Prostate gland (tissue), 2 donors: Measurements from ENCODE around the gene PDE8B.

Experiments used
- CTCF ChIP-seq, 4 experiments: fragments of 200-600 bp in 2 of 4; fragments of 450-650 bp in 2 of 4; sonication (generic) in 2 of 4; IDR thresholded peaks; 1 replicate in 3 of 4; 2 replicates in 1 of 4; pipeline ENCODE4 v1.5.1; 2016 to 2019; ENCODE audit warnings: antibody characterized with exemption in 4 of 4, mild to moderate bottlenecking in 2 of 4, moderate library complexity in 2 of 4
- POLR2A ChIP-seq: fragments of 450-650 bp; IDR thresholded peaks from one replicate; pipeline ENCODE4 v1.6.1; 2016; ENCODE audit warnings: antibody characterized with exemption, mild to moderate bottlenecking
- POLR2AphosphoS5 ChIP-seq: sonication (generic); formaldehyde crosslinking; IDR thresholded peaks from one replicate; pipeline ENCODE4 v1.6.1; 2017; ENCODE audit warnings: antibody characterized with exemption

DNA sequence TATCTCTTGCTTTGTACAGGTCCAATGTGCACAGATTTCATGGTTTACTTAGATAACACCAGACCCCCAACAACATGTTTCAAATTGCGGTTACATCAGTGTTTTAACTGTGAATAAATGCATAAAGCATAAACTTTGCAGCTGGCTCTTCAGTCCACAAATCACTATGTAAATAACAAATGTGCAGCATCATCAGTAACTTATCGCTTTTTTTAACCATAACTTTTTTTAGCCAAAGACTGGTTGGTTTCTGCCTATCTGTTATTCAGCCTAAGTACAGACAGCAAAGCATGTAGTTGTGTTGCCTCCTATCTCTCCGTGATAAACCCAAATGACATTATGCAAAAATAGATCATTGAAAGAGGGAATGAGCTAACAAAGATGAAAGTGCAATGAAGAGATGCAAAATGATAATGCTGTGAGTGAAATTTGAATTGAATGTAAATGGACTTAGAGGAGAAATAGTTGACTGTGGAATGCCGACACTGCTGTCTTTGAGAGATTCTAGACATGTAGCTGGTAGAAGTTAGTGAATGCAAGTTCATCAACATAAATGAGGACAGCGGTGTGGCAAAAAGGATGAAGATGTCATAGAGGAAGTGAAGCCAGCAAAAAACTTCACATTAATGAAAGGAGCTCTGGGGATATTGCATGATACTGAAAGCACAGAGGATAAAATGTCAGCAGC, 108.8 kb downstream of the PDE8B start:
- TF ChIP-seq CTCF (IDR thresholded peaks at IDR 0.05) (no peak), POLR2AphosphoS5 (no peak), POLR2A (no peak)
